Activated naive CD4-positive, alpha-beta T cell treated with anti-CD3 and anti-CD28 coated beads, Interleukin-2, amount 50 U/mL, for 16 hours (primary cell): ENCODE data around the gene TSPAN15.
"Not testable (repeated sequence)": the region's sequence is repeated elsewhere in the genome, so short reads cannot be mapped to it uniquely, and the experiment has no call there.

Experiments used
- DNase-seq: peaks from one replicate; pipeline ENCODE4 v3.0.0-alpha.2; 2020

TSPAN15 gene

GRCh38 chr10:69504576-69505250 lies 53.4 kb downstream of the TSPAN15 start:
- DNase-seq, result no peak

GRCh38 chr10:69505636-69506318 lies 54.5 kb downstream of the TSPAN15 start:
- no peak for DNase-seq

- DNase-seq, result no peak
Observed at GRCh38 chr10:69506487-69506833, 55.2 kb downstream of the TSPAN15 start.

GRCh38 chr10:69506834-69507713 lies 55.8 kb downstream of the TSPAN15 start:
- no peak for DNase-seq

GRCh38 chr10:69508738-69509340 lies 57.6 kb downstream of the TSPAN15 start:
- DNase-seq, result no peak

GRCh38 chr10:69512901-69513300 lies 61.6 kb downstream of the TSPAN15 start:
- DNase-seq, result no peak

- no peak for DNase-seq
Observed at GRCh38 chr10:69513617-69514016, 62.4 kb downstream of the TSPAN15 start.

- peak; percentile 81 for DNase-seq
Observed at GRCh38 chr10:69515699-69516259, 64.5 kb downstream of the TSPAN15 start.

- no peak for DNase-seq
Observed at GRCh38 chr10:69516316-69516715, 65.1 kb downstream of the TSPAN15 start.

- no peak for DNase-seq
Observed at GRCh38 chr10:69516796-69517195, 65.5 kb downstream of the TSPAN15 start.

- DNase-seq, result no peak
Observed at GRCh38 chr10:69517271-69517848, 66.1 kb downstream of the TSPAN15 start.

GRCh38 chr10:69527961-69528360 lies 76.7 kb downstream of the TSPAN15 start:
- DNase-seq, result no peak

GRCh38 chr10:69533658-69534057 lies 82.4 kb downstream of the TSPAN15 start:
- no peak for DNase-seq

- DNase-seq, result not testable (repeated sequence)
Observed at GRCh38 chr10:69536521-69536920, 85.3 kb downstream of the TSPAN15 start.

GRCh38 chr10:69537449-69537848 lies 86.2 kb downstream of the TSPAN15 start:
- no peak for DNase-seq

- DNase-seq, result no peak
Observed at GRCh38 chr10:69538461-69538860, 87.2 kb downstream of the TSPAN15 start.

GRCh38 chr10:69541463-69541862 lies 90.2 kb downstream of the TSPAN15 start:
- no peak for DNase-seq

- DNase-seq, result no peak
Observed at GRCh38 chr10:69549959-69550358, 98.7 kb downstream of the TSPAN15 start.

GRCh38 chr10:69552268-69552667 lies 101.0 kb downstream of the TSPAN15 start:
- DNase-seq, result no peak

- no peak for DNase-seq
Observed at GRCh38 chr10:69553328-69553727, 102.1 kb downstream of the TSPAN15 start.

- no peak for DNase-seq
Observed at GRCh38 chr10:69554611-69555010, 103.3 kb downstream of the TSPAN15 start.
